Subcutaneous abdominal adipose tissue (tissue), 5 donors: ENCODE measurements around the gene PHETA1.
"Not testable (repeated sequence)": the region's sequence is repeated elsewhere in the genome, so short reads cannot be mapped to it uniquely, and the experiment has no call there.

ENCODE experiments used
- H3K27ac ChIP-seq: one replicate; pipeline ENCODE4 v1.7.0; 2013; ENCODE audit warnings: low read depth, mild to moderate bottlenecking, inconsistent platforms, low read length, moderate library complexity
- H3K27me3 ChIP-seq, 5 donors: one replicate each; pipeline ENCODE4 v1.7.0; 2013; ENCODE audit warnings: low read length in 5 of 5, inconsistent platforms in 1 of 5; ENCODE audit not compliant: control insufficient read depth in 5 of 5, insufficient read depth in 4 of 5
- H3K36me3 ChIP-seq, 5 donors: one replicate each; pipeline ENCODE4 v1.7.0; 2013; ENCODE audit warnings: low read length in 5 of 5; ENCODE audit not compliant: control insufficient read depth in 5 of 5, insufficient read depth in 5 of 5
- H3K4me1 ChIP-seq, 5 donors: one replicate each; pipeline ENCODE4 v1.7.0; 2013; ENCODE audit warnings: low read length in 5 of 5, mild to moderate bottlenecking in 3 of 5, moderate library complexity in 1 of 5; ENCODE audit not compliant: control insufficient read depth in 5 of 5, insufficient read depth in 5 of 5
- H3K4me3 ChIP-seq, 5 donors: one replicate each; pipeline ENCODE4 v1.7.0; 2013; ENCODE audit warnings: low read length in 5 of 5, low read depth in 1 of 5
- H3K9ac ChIP-seq, 5 donors: one replicate each; pipeline ENCODE4 v1.7.0; 2013; ENCODE audit warnings: low read length in 5 of 5, mild to moderate bottlenecking in 4 of 5, moderate library complexity in 3 of 5
- H3K9me3 ChIP-seq, 5 donors: one replicate each; pipeline ENCODE4 v1.7.0; 2013; ENCODE audit warnings: low read length in 5 of 5; ENCODE audit not compliant: control insufficient read depth in 5 of 5
- donor health status: healthy.
- donor health status: healthy.
- donor health status: healthy.
- donor health status: healthy.
- donor health status: healthy.

The PHETA1 gene

GRCh38 chr12:111340231-111340630, 28.7 kb downstream of the PHETA1 start:
- no peak overlapping the region for H3K9ac ChIP-seq
- H3K36me3 ChIP-seq, result no peaks in the 10 kb centered on the region
- H3K27ac ChIP-seq, result no peak overlapping the region

DNA sequence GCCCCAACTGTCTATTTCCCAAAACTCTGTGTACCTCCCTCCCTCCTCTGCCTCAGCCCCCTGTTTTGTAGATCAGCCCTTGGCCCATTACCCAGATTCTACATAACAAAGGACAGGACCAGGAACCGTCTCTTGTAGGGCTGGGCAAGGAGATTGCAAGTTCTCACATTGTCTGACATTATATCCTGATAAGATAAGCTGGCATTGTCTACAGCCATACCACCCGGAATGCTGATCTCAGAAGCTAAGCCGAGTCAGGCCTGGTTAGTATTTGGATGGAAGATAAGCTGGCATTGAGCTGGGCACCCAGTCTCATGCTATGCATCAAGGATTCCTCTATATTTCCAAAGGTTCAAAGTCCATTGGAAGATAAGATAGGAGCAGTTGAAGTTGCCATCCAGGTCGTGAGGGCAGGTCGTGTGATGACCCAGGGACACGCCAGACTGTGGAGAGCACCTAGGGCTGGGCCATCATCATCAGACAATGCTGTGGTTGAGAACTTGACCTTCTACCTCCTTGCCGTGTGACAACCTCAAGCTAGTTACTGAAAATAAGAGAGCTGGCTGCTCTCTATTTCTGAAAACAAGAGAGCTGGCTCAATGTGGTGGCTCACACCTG, 29.5 kb downstream of the PHETA1 start:
- Histone ChIP-seq H3K27ac (no peak overlapping the region), H3K36me3 (no peaks in the 10 kb centered on the region), H3K4me3 (no peak overlapping the region), H3K27me3 (no peaks in the 10 kb centered on the region), H3K9me3 (peaks cover 0 to 5% (median 2%) of the 10 kb centered on the region in 5 donors), H3K4me1 (no peaks in the 10 kb centered on the region), H3K9ac (no peak overlapping the region)

More at GRCh38 chr12:111340231-111340630, 28.7 kb downstream of the PHETA1 start:
- Histone ChIP-seq H3K4me1 (no peaks in the 10 kb centered on the region), H3K27me3 (no peaks in the 10 kb centered on the region), H3K9me3 (peaks cover 0 to 5% (median 2%) of the 10 kb centered on the region in 5 donors), H3K4me3 (no peak overlapping the region)

DNA sequence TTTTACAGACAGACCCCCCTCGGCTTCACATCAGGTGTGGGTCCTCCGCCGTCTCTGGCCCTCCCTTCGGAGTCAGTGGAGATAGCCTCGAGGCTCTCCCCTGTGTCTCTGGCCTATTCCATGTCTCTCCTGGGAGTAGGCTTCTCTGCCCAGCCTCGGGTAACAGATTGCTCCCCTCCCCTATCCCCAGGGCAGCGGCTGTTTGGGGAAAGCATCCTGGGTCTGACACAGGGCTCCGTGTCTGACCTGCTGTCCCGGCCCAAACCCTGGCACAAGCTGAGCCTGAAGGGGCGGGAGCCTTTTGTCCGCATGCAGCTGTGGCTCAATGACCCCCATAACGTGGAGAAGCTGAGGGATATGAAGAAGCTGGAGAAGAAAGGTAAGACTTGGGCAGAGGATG, 30.8 kb downstream of the PHETA1 start:
- Histone ChIP-seq H3K27ac (no peak overlapping the region), H3K9ac (no peak overlapping the region), H3K27me3 (no peaks in the 10 kb centered on the region), H3K4me3 (no peak overlapping the region), H3K4me1 (no peaks in the 10 kb centered on the region), H3K9me3 (peaks cover 0 to 3% (median 2%) of the 10 kb centered on the region in 5 donors), H3K36me3 (no peaks in the 10 kb centered on the region)

DNA sequence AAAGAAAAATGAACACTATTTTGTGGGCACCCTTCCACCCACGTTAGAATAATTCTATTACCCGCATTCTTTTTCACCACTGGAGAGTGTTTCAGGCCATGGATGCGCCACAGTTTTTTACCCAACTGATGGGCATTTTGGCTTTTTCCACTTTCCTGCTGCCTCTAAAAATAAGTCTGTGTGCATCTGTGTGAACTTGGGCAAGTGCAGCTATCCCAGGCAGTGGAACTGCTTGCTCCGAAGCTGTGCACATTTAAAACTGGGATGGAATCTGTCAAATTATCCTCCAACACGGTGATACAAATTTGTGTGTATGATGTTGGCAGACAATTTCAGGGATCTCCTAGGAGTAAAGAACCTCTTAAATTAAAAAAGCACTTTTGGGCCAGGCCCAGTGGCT, 31.5 kb downstream of the PHETA1 start:
- Histone ChIP-seq H3K4me3 (no peak overlapping the region), H3K4me1 (no peaks in the 10 kb centered on the region), H3K27ac (no peak overlapping the region), H3K36me3 (no peaks in the 10 kb centered on the region), H3K9me3 (no peaks in the 10 kb centered on the region), H3K9ac (no peak overlapping the region), H3K27me3 (no peaks in the 10 kb centered on the region)

- H3K9ac ChIP-seq, H3K9me3 ChIP-seq: not testable (repeated sequence)
Measured at GRCh38 chr12:111336411-111336810, 32.5 kb downstream of the PHETA1 start.

DNA sequence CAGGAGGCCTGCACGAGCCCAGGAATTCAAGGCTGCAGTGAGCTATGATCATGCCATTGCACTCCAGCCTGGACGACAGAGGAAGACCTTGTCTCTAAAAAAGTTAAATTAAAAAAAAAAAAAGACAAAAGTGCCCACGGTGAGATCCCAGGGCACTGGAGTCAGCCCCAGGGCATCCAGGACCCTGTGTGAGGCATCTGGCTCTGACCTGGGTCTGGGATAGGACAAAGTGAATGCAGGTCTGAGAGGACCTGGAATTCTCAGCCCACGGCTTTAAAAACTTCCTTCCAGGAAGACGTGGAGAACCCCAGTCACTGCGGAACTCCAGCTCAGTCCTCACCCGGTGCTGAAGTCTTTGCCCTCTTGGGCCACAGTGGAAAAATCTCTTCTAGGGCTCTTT, 33.1 kb downstream of the PHETA1 start:
- no peak overlapping the region for H3K27ac ChIP-seq
- H3K4me3 ChIP-seq, result no peak overlapping the region
- H3K9me3 ChIP-seq, result no peaks in the 10 kb centered on the region
- H3K4me1 ChIP-seq, result no peaks in the 10 kb centered on the region
- no peaks in the 10 kb centered on the region for H3K36me3 ChIP-seq
- no peak overlapping the region for H3K9ac ChIP-seq
- no peaks in the 10 kb centered on the region for H3K27me3 ChIP-seq

More at GRCh38 chr12:111336411-111336810, 32.5 kb downstream of the PHETA1 start:
- not testable (repeated sequence) for H3K36me3 ChIP-seq, H3K27me3 ChIP-seq, H3K4me1 ChIP-seq, H3K4me3 ChIP-seq, H3K27ac ChIP-seq

- not testable (repeated sequence) for H3K27me3 ChIP-seq, H3K36me3 ChIP-seq, H3K27ac ChIP-seq, H3K9me3 ChIP-seq, H3K4me1 ChIP-seq, H3K4me3 ChIP-seq, H3K9ac ChIP-seq
Measured at GRCh38 chr12:111335301-111335700, 33.6 kb downstream of the PHETA1 start.

GRCh38 chr12:111334393-111334915, 34.4 kb downstream of the PHETA1 start:
- Histone ChIP-seq H3K9ac (no peak overlapping the region), H3K27ac (no peak overlapping the region), H3K4me1 (no peaks in the 10 kb centered on the region), H3K9me3 (no peaks in the 10 kb centered on the region), H3K27me3 (peaks cover 0 to 6% (median 0%) of the 10 kb centered on the region in 5 donors), H3K36me3 (no peaks in the 10 kb centered on the region), H3K4me3 (no peak overlapping the region)

DNA sequence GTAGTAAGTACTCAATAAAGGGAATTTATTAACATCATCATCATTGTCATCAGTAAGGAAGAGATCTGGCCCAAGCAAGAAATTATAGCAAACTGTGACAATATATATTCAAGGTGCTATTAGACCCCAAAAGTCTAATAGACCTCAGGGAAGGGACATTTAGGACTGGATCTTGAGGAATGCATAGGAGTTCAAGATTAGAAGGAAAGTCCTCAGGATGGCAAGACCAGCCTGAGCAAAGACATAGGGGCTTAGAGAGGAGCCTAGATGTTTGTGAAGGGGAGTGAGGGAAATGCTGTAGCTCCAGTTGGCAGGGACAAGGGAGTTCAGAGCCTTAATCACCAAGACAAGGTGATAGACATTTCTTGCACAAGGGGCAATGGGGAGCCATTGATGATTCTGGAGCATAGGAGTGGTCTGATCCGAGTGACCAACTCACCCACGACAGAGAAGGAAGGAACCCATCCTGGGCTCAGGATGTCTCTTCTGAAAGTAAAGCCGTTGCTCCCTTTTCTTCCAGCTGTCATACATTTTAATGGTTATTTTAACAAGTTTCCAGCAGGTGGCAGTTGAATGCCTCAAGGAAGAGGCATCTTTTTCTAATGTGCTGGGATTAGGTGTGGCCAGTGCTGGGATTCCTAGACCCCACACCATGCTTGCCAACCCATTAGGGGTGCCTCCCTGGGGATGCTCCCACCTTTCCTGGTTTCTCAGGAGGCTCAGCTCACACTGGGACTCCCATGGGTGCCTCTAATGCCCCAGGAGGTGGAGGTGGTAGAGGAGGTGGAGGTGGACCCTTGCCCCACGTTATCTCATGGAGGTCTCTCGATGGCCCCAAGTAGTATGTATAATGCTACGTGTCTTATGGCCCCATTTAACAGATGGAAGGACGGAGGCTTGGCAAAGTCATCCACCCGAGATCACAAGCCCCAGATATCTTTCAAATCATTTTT, 37.8 kb downstream of the PHETA1 start:
- no peaks in the 10 kb centered on the region for H3K4me1 ChIP-seq
- no peak overlapping the region for H3K9ac ChIP-seq
- no peak overlapping the region for H3K27ac ChIP-seq
- H3K27me3 ChIP-seq, result peaks cover 0 to 9% (median 3%) of the 10 kb centered on the region in 5 donors
- H3K9me3 ChIP-seq, result no peaks in the 10 kb centered on the region
- no peak overlapping the region for H3K4me3 ChIP-seq
- H3K36me3 ChIP-seq, result no peaks in the 10 kb centered on the region

- H3K4me1 ChIP-seq, result no peaks in the 10 kb centered on the region
- H3K36me3 ChIP-seq, result no peaks in the 10 kb centered on the region
- peaks cover 0 to 9% (median 3%) of the 10 kb centered on the region in 5 donors for H3K27me3 ChIP-seq
- H3K27ac ChIP-seq, result no peak overlapping the region
- no peaks in the 10 kb centered on the region for H3K9me3 ChIP-seq
- no peak overlapping the region for H3K4me3 ChIP-seq
- H3K9ac ChIP-seq, result no peak overlapping the region
Measured at GRCh38 chr12:111328138-111328537, 40.8 kb downstream of the PHETA1 start.
